Prostate gland (tissue), 2 donors: ENCODE results near the gene FAM151A. TPM values are rescaled to one million over a fixed set of nuclear protein-coding genes. Genes with fewer than 3 reads are reported as not detected.

Experiments used
- DNase-seq: peaks from one replicate; pipeline ENCODE4 v3.0.0-alpha.2; 2019; ENCODE audit warnings: low spot score
- H3K27ac ChIP-seq, 2 donors: fragments of 200-600 bp; sonication (generic); 2 replicates each; pipeline ENCODE4 v1.5.1; 2017 to 2019
- H3K27me3 ChIP-seq: fragments of 200-600 bp; sonication (generic); replicated peaks from 2 replicates; pipeline ENCODE4 v1.5.1; 2019; ENCODE audit not compliant: insufficient read depth
- H3K36me3 ChIP-seq, 2 donors: fragments of 200-600 bp; sonication (generic); 1 replicate in 1 of 2; 2 replicates in 1 of 2; pipeline versions ENCODE4 v1.5.1 to v1.8.1; 2017 to 2019
- H3K4me1 ChIP-seq: fragments of 200-600 bp; sonication (generic); replicated peaks from 2 replicates; pipeline ENCODE4 v1.5.1; 2019
- H3K4me3 ChIP-seq, 2 donors: fragments of 200-600 bp; sonication (generic); 2 replicates each; pipeline ENCODE4 v1.5.1; 2017 to 2019
- H3K9me3 ChIP-seq: fragments of 200-600 bp; sonication (generic); 2 replicates; pipeline ENCODE4 v1.5.1; 2017
- POLR2A ChIP-seq: fragments of 450-650 bp; IDR thresholded peaks from one replicate; pipeline ENCODE4 v1.6.1; 2016; ENCODE audit warnings: antibody characterized with exemption, mild to moderate bottlenecking
- POLR2AphosphoS5 ChIP-seq: sonication (generic); formaldehyde crosslinking; IDR thresholded peaks from one replicate; pipeline ENCODE4 v1.6.1; 2017; ENCODE audit warnings: antibody characterized with exemption
- WGBS: methylation state at CpG from one replicate; pipeline ENCODE4 v1.1.5; 2018; 5-methylcytosine and 5-hydroxymethylcytosine counted together
- intact Hi-C: fragments of 100-400 bp; cut with DNase I; formaldehyde crosslinking; loops from one replicate; pipeline ENCODE4 v1.14.2; 2022
- total RNA-seq, 2 donors: library from RNA; depleted of rRNA; stranded (reverse); fragments of >200 nt; gene quantifications; one replicate each; pipeline ENCODE4 v1.1.0, GENCODE V29; 2016
- TF ChIP-seq, protein P1 (sequence below), 4 experiments: fragments of 200-600 bp in 2 of 4; fragments of 450-650 bp in 2 of 4; sonication (generic) in 2 of 4; IDR thresholded peaks; 1 replicate in 3 of 4; 2 replicates in 1 of 4; pipeline ENCODE4 v1.5.1; 2016 to 2019; ENCODE audit warnings: antibody characterized with exemption in 4 of 4, mild to moderate bottlenecking in 2 of 4, moderate library complexity in 2 of 4

FAM151A gene
- total RNA-seq, 2 donors from 2014 or later: not detected

DNA sequence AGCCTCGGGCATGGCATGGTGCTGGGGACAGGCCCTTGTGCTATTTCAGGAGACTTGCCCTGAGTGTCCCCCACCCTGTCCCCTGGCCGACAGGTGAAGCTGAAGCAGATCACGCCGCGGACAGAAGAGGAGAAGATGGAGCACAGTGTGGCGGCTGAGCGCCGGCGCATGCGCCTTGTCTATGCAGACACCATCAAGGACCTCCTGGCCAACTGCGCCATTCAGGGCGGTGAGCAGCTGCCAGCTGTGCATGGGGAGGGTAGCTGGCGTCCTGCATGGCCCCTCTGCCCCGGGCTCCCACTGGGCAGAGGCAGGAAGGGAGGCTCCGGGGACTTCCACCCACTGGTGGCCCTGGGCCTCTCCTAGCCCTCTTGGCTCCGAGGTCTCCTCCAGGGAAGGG, 28.9 kb downstream of the FAM151A start:
- no peak overlapping the region for H3K4me3 ChIP-seq
- DNase-seq: no peak
- TF ChIP-seq POLR2AphosphoS5 (no peak), POLR2A (no peak)
- TF ChIP-seq, protein P1, sequence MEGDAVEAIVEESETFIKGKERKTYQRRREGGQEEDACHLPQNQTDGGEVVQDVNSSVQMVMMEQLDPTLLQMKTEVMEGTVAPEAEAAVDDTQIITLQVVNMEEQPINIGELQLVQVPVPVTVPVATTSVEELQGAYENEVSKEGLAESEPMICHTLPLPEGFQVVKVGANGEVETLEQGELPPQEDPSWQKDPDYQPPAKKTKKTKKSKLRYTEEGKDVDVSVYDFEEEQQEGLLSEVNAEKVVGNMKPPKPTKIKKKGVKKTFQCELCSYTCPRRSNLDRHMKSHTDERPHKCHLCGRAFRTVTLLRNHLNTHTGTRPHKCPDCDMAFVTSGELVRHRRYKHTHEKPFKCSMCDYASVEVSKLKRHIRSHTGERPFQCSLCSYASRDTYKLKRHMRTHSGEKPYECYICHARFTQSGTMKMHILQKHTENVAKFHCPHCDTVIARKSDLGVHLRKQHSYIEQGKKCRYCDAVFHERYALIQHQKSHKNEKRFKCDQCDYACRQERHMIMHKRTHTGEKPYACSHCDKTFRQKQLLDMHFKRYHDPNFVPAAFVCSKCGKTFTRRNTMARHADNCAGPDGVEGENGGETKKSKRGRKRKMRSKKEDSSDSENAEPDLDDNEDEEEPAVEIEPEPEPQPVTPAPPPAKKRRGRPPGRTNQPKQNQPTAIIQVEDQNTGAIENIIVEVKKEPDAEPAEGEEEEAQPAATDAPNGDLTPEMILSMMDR (IDR thresholded peaks at IDR 0.05): no peak
- intact Hi-C loops: no loop called here
- no peaks in the 10 kb centered on the region for H3K9me3 ChIP-seq
- no peaks in the 10 kb centered on the region for H3K27me3 ChIP-seq
- H3K36me3 ChIP-seq: no peaks in the 10 kb centered on the region
- 95% methylated on average over 15 of the region's 16 CpGs for WGBS
- H3K27ac ChIP-seq: no peak overlapping the region
- H3K4me1 ChIP-seq: no peaks in the 10 kb centered on the region

DNA sequence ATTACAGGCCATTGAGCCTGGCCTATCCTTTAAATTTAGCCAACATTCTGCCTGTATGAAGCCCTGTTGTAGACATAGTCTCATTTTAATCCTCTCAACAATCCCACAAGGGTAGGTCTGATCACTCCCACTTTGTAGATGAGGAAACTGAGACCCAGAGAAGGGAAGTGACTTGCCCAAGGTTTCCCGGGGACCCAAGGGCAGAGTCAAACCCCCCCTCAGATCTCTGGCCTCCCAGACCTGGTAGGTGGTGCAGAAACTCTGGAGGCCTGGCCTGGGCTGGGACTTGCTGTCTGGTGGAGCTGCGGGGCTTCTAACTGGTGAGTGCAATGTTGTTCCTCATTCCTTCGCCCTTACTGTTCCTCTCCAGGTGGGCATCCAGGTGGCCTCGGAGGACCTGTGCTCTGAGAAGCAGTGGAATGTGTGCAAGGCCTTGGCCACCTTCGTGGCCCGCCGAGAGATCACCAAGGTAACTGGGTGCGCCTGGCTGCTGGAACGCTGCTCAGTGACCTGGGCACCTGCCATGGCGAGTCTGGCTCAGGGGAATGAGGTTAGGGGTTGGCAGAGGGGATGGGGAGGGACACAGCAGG, 29.7 kb downstream of the FAM151A start:
- intact Hi-C loops: no loop called here
- Histone ChIP-seq H3K4me1 (no peaks in the 10 kb centered on the region), H3K27me3 (no peaks in the 10 kb centered on the region), H3K36me3 (no peaks in the 10 kb centered on the region), H3K4me3 (no peak overlapping the region), H3K27ac (no peak overlapping the region), H3K9me3 (no peaks in the 10 kb centered on the region)
- no peak for DNase-seq
- TF ChIP-seq POLR2AphosphoS5 (no peak), POLR2A (no peak)
- TF ChIP-seq, protein P1 (IDR thresholded peaks at IDR 0.05): no peak
- 85% methylated on average over 10 of the region's 10 CpGs for WGBS

DNA sequence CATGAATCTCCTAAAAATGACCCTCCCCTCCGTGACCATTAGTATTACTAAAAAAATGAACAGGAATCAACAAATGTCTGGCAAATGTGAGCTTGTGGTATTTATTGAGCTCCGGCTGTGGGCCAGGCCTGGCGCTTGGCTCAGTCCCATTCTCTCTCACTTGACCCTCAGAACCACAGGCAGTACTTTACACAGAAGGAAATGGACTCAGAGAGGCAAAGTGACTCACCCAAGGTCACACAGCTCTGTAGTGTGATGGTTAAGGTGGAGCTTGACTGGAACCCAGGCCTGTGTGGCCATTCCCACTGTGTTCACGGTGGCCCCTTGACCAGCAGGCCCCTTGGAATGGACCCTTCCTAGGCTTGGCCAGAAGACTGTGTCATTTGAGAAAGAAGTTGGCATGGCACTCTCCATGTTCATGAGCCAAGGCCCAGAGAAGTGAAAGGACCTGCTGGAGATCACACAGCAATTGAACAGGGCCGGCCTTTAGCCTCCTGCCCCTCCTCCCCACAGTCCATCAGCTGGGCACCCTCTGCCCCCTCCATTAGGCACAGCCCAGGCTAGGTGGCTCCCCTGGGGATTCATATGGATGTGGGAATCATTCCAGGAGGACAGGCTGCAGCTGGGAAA, 32.1 kb downstream of the FAM151A start:
- no peaks in the 10 kb centered on the region for H3K36me3 ChIP-seq

DNA sequence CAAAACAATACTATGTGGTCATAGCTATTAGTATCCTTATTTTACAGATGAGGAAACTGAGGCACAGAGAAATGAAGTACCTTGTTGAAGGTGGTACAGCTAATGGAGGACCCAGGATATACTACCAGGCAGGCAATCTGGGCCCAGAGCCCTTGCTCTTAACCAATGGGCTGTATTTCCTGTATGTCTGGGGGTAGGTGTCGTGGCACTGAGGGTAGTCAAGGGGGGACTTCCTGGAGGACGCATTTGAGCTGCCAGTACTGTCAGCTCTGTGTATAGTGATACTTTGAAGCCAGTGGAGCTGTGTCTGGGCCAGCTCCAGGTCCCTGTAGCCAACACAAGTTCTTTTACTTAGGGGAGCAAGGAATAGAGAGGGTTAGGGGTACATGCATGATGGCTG, 34.9 kb downstream of the FAM151A start:
- no peak for DNase-seq
- H3K4me1 ChIP-seq: no peaks in the 10 kb centered on the region
- WGBS: 85% methylated on average over 2 of the region's 2 CpGs
- H3K4me3 ChIP-seq: no peak overlapping the region
- H3K36me3 ChIP-seq: no peaks in the 10 kb centered on the region
- H3K27me3 ChIP-seq: no peaks in the 10 kb centered on the region
- intact Hi-C loops: no loop called here
- TF ChIP-seq POLR2A (no peak), POLR2AphosphoS5 (no peak)
- TF ChIP-seq, protein P1 (IDR thresholded peaks at IDR 0.05): no peak
- no peaks in the 10 kb centered on the region for H3K9me3 ChIP-seq
- H3K27ac ChIP-seq: no peak overlapping the region

More for the DNA sequence above, 32.1 kb downstream of the FAM151A start:
- no peak overlapping the region for H3K4me3 ChIP-seq
- H3K4me1 ChIP-seq: no peaks in the 10 kb centered on the region
- DNase-seq: no peak
- TF ChIP-seq POLR2AphosphoS5 (no peak), POLR2A (no peak)
- TF ChIP-seq, protein P1 (IDR thresholded peaks at IDR 0.05): no peak
- intact Hi-C loops: no loop called here
- 88% methylated on average over 5 of the region's 5 CpGs for WGBS
- no peaks in the 10 kb centered on the region for H3K27me3 ChIP-seq
- H3K9me3 ChIP-seq: no peaks in the 10 kb centered on the region
- no peak overlapping the region for H3K27ac ChIP-seq
